Karpas-422 (cell line): ENCODE data around the gene HTN1. TPM values are rescaled to one million over a fixed set of nuclear protein-coding genes. Genes with fewer than 3 reads are reported as not detected.
"Not testable (repeated sequence)": the region's sequence is repeated elsewhere in the genome, so short reads cannot be mapped to it uniquely, and the experiment has no call there.

Source experiments
- DNase-seq: peaks from one replicate; pipeline ENCODE4 v3.0.0-alpha.2; 2015
- H2AFZ ChIP-seq: fragments of 200-600 bp; sonication (generic); 2 replicates; pipeline ENCODE4 v1.6.1; 2014; ENCODE audit warnings: antibody characterized with exemption, low read length, mixed read lengths
- H3K27ac ChIP-seq: fragments of 200-600 bp; sonication (generic); 2 replicates; pipeline ENCODE4 v1.5.1; 2014; ENCODE audit warnings: mild to moderate bottlenecking, low read length, moderate library complexity
- H3K27me3 ChIP-seq: fragments of 200-600 bp; sonication (generic); 2 replicates; pipeline ENCODE4 v1.6.1; 2014; ENCODE audit warnings: low read length, mixed read lengths
- H3K36me3 ChIP-seq: fragments of 200-600 bp; sonication (generic); 2 replicates; pipeline ENCODE4 v1.6.1; 2014; ENCODE audit warnings: low read length, mixed read lengths; ENCODE audit not compliant: insufficient read depth
- H3K4me1 ChIP-seq: fragments of 200-600 bp; sonication (generic); 2 replicates; pipeline ENCODE4 v1.6.1; 2014; ENCODE audit warnings: mild to moderate bottlenecking, low read length, mixed read lengths
- H3K4me2 ChIP-seq: fragments of 200-600 bp; sonication (generic); 2 replicates; pipeline ENCODE4 v1.6.1; 2014; ENCODE audit warnings: low read length, low read depth, mild to moderate bottlenecking; ENCODE audit not compliant: poor library complexity, severe bottlenecking
- H3K4me3 ChIP-seq: fragments of 200-600 bp; sonication (generic); 2 replicates; pipeline ENCODE4 v1.5.1; 2014; ENCODE audit warnings: mild to moderate bottlenecking, antibody characterized with exemption, low read length, mixed read lengths
- H3K79me2 ChIP-seq: fragments of 200-600 bp; sonication (generic); 2 replicates; pipeline ENCODE4 v1.6.1; 2014; ENCODE audit warnings: mild to moderate bottlenecking, low read length, mixed read lengths
- H3K9ac ChIP-seq: fragments of 200-600 bp; sonication (generic); 2 replicates; pipeline ENCODE4 v1.6.0; 2014; ENCODE audit warnings: low read length
- H3K9me2 ChIP-seq: fragments of 200-600 bp; sonication (generic), shearing (Covaris generic); replicated peaks from 2 replicates; pipeline ENCODE4 v1.6.0; 2014; ENCODE audit warnings: mild to moderate bottlenecking, low read length, moderate library complexity; ENCODE audit not compliant: insufficient read depth
- H3K9me3 ChIP-seq: fragments of 300-700, 200-600 bp; sonication (generic); 2 replicates; pipeline ENCODE4 v1.6.1; 2014; ENCODE audit warnings: low read length, mixed read lengths
- H4K20me1 ChIP-seq: fragments of 200-600 bp; sonication (generic); 2 replicates; pipeline ENCODE4 v1.6.1; 2014; ENCODE audit warnings: mild to moderate bottlenecking, antibody characterized with exemption, low read length, low read depth; ENCODE audit not compliant: insufficient read depth
- total RNA-seq: library from RNA; depleted of rRNA; stranded (reverse); fragments of >200 nt; shearing (Covaris generic); gene quantifications from 2 replicates; pipeline ENCODE4 v1.2.3, GENCODE V29; 2014; ENCODE audit warnings: low replicate concordance

Gene HTN1
- total RNA-seq, 1 experiment from 2014 or later = not detected

DNA sequence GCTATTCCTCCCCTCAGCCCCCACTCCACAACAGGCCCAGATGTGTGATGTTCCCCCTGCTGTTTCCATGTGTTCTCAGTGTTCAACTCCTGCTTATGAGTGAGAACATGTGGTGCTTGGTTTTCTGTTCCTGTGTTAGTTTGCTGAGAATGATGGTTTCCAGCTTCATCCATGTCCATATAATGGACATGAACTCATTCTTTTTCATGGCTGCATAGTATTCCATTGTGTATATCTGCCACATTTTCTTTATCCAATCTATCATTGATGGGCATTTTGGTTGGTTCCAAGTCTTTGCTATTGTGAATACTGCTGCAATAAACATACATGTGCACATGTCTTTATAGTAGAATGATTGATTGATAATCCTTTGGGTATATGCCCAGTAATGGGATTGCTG, 10.3 kb upstream of the HTN1 start:
- H3K79me2 ChIP-seq, H3K27ac ChIP-seq, H3K9ac ChIP-seq, H4K20me1 ChIP-seq, H3K4me3 ChIP-seq, H3K4me1 ChIP-seq, H3K9me2 ChIP-seq, DNase-seq, H3K9me3 ChIP-seq, H3K27me3 ChIP-seq, H2AFZ ChIP-seq, H3K36me3 ChIP-seq, H3K4me2 ChIP-seq: not testable (repeated sequence)

DNA sequence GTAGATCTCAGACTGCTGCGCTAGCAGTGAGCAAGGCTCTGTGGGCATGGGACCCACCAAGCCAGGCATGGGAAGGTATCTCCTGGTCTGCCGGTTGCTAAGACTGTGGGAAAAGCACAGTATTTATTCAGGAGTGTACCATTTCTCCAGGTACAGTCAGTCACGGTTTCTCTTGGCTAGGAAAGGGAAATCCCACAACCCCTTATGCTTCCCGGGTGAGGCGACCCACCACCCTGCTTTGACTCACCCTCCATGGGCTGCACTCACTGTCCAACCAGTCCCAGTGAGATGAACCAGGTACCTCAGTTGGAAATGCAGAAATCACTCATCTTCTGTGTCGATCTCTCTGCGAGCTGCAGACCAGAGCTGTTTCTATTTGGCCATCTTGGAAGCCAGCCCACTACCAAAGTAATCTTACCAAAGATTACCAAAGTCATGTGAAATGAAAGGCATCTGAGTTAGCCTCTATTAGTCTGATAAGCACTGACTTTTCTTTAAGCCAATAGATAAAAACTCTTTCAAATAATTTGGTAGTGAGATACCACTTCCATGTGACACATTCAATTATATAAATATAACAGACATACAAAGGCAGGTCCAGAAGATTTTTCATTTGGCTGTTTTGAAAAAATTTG, 8.5 kb upstream of the HTN1 start:
- Histone ChIP-seq H3K79me2 (no peaks in the 10 kb centered on the region), H4K20me1 (no peaks in the 10 kb centered on the region), H3K9ac (no peak overlapping the region), H3K4me2 (no peak overlapping the region), H3K9me2 (no peaks in the 10 kb centered on the region), H3K36me3 (no peaks in the 10 kb centered on the region), H3K27ac (no peak overlapping the region), H3K4me3 (no peak overlapping the region), H3K4me1 (no peaks in the 10 kb centered on the region), H3K9me3 (no peaks in the 10 kb centered on the region), H3K27me3 (no peaks in the 10 kb centered on the region), H2AFZ (no peak overlapping the region)
- no peak for DNase-seq

DNA sequence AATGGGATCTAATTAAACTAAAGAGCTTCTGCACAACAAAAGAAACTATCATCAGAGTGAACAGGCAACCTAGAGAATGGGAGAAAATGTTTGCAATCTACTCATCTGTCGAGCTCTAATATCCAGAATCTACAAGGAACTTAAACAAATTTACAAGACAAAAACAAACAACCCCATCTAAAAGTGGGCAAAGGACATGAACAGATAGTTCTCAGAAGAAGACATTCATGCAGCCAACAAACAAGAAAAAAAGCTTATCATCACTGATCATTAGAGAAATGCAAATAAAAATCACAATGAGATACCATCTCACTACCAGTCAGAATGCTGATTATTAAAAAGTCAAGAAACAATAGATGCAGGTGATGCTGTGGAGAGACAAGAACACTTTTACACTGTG, 6.3 kb downstream of the HTN1 start:
- H3K4me1 ChIP-seq, DNase-seq: not testable (repeated sequence)

DNA sequence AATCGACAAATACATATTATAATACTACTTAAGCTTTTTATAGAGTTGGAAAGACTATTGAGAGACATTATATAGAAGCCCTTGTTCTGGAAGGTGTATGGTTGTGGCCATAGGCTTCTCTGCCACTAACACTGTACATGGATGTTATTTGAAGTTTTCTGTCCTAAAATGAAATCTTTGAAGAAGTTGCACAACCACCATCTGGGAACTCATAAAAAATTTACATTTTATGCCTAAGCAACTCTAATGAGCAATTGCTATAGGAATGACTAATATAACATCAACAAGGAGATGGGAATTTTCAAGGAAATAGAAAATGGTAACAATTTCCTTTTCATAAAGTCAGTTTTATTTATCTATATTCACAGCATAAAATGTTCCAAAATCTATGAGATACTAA, 7.4 kb downstream of the HTN1 start:
- no peaks in the 10 kb centered on the region for H3K36me3 ChIP-seq
- DNase-seq = no peak
- no peaks in the 10 kb centered on the region for H3K9me2 ChIP-seq
- H3K4me1 ChIP-seq = no peaks in the 10 kb centered on the region
- no peaks in the 10 kb centered on the region for H3K9me3 ChIP-seq
- no peak overlapping the region for H3K4me3 ChIP-seq
- no peak overlapping the region for H3K27ac ChIP-seq
- no peak overlapping the region for H3K9ac ChIP-seq
- H3K4me2 ChIP-seq = no peak overlapping the region
- no peaks in the 10 kb centered on the region for H3K27me3 ChIP-seq
- H4K20me1 ChIP-seq = no peaks in the 10 kb centered on the region
- no peak overlapping the region for H2AFZ ChIP-seq
- H3K79me2 ChIP-seq = no peaks in the 10 kb centered on the region

More for the DNA sequence above, 6.3 kb downstream of the HTN1 start:
- H2AFZ ChIP-seq, H3K36me3 ChIP-seq, H3K4me2 ChIP-seq, H3K9me2 ChIP-seq, H3K27ac ChIP-seq, H4K20me1 ChIP-seq, H3K27me3 ChIP-seq, H3K9me3 ChIP-seq, H3K9ac ChIP-seq, H3K79me2 ChIP-seq, H3K4me3 ChIP-seq: not testable (repeated sequence)

DNA sequence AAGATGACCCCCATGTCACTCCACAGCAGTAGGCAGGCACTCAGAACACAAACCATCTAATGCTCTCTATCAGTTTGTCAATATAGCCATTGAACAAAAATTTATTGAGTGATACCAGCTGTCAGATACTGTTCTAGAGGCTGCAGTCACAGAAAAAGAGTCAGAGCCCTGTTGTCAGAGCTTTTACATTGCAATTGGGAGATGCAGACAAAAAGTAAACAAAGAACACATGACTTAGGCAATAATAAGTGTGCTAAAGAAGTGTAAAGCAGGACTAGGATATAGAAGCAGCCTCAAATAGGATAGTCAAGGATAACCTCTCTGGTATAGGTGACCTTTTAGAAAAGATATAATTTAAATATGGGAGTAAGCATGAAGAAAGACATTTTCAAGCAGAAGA, 8.9 kb downstream of the HTN1 start:
- H3K27ac ChIP-seq = no peak overlapping the region
- H3K9me2 ChIP-seq = no peaks in the 10 kb centered on the region
- DNase-seq = no peak
- no peaks in the 10 kb centered on the region for H3K4me1 ChIP-seq
- no peak overlapping the region for H2AFZ ChIP-seq
- H3K27me3 ChIP-seq = no peaks in the 10 kb centered on the region
- H3K9me3 ChIP-seq = no peaks in the 10 kb centered on the region
- H3K9ac ChIP-seq = no peak overlapping the region
- no peaks in the 10 kb centered on the region for H3K36me3 ChIP-seq
- no peaks in the 10 kb centered on the region for H3K79me2 ChIP-seq
- H3K4me2 ChIP-seq = no peak overlapping the region
- H4K20me1 ChIP-seq = no peaks in the 10 kb centered on the region
- no peak overlapping the region for H3K4me3 ChIP-seq

DNA sequence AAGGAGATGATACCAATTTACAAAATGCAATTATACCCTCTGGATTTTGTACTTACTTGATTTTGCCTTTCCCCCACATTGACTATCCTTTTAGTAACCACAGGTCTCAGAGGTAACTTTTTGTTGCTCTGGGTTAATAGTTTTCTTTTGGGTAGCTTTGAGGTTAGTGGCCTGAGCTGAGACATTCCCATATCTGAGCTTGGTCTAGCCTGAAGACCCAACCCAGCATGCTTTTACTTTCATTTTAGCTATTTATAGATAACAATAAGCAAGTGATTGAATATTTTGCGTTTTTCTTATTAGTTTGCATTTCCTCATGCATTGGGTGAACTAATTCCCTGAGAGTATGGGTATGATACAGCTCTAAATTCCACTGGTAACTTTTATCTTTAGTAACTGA, 11.8 kb downstream of the HTN1 start:
- Histone ChIP-seq H3K36me3 (no peaks in the 10 kb centered on the region), H3K9me2 (no peaks in the 10 kb centered on the region), H3K9me3 (no peaks in the 10 kb centered on the region), H3K79me2 (no peaks in the 10 kb centered on the region), H2AFZ (no peak overlapping the region), H3K4me3 (no peak overlapping the region), H3K4me1 (no peaks in the 10 kb centered on the region), H4K20me1 (no peaks in the 10 kb centered on the region), H3K27ac (no peak overlapping the region), H3K27me3 (no peaks in the 10 kb centered on the region), H3K4me2 (no peak overlapping the region), H3K9ac (no peak overlapping the region)
- no peak for DNase-seq

DNA sequence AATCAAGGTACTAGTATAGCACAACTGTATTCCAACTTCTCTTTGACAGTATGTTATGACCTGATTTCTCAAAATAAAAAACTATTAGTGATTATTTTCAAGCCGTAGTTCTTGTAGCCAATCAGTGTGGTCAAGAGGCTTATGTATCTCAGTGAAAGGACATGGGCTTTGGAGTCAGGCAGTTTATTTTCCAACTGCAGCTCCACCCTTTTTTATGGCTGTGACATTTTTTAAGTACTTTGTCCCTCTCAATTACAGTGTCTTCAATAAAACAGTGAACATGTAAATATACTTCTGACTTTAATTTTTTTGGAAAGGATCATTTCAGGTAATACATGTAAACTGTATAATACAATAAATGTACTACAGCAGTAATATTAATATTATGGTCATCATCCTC, 30.0 kb downstream of the HTN1 start:
- no peaks in the 10 kb centered on the region for H3K27me3 ChIP-seq
- no peak overlapping the region for H3K27ac ChIP-seq
- no peaks in the 10 kb centered on the region for H3K79me2 ChIP-seq
- H3K4me2 ChIP-seq = no peak overlapping the region
- no peaks in the 10 kb centered on the region for H3K9me2 ChIP-seq
- no peaks in the 10 kb centered on the region for H3K9me3 ChIP-seq
- no peak overlapping the region for H3K4me3 ChIP-seq
- DNase-seq = no peak
- H3K4me1 ChIP-seq = no peaks in the 10 kb centered on the region
- H4K20me1 ChIP-seq = no peaks in the 10 kb centered on the region
- H3K36me3 ChIP-seq = no peaks in the 10 kb centered on the region
- no peak overlapping the region for H3K9ac ChIP-seq
- H2AFZ ChIP-seq = no peak overlapping the region

DNA sequence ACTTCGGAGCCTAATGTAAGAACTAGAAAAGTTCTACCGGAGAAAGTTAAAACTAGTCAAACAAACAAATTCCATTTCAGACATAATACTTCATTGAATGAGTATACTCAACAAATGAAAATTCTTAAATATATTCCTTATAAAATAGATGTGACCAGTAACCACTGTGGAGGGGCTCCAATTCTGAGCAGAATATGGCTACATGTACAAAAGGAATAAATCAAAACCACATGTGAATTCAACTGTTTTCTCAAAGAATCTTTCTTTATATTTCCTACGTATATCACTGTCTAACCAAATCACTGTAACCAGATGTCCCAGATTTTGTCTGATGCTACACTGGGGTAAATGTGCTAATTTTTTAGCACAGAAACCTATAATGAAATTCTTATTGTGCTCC, 49.0 kb downstream of the HTN1 start:
- no peaks in the 10 kb centered on the region for H3K4me1 ChIP-seq
- H4K20me1 ChIP-seq = no peaks in the 10 kb centered on the region
- no peak for DNase-seq
- H3K4me2 ChIP-seq = no peak overlapping the region
- H3K9me3 ChIP-seq = no peaks in the 10 kb centered on the region
- no peaks in the 10 kb centered on the region for H3K36me3 ChIP-seq
- no peak overlapping the region for H3K27ac ChIP-seq
- H3K9ac ChIP-seq = no peak overlapping the region
- H3K4me3 ChIP-seq = no peak overlapping the region
- H3K79me2 ChIP-seq = no peaks in the 10 kb centered on the region
- no peaks in the 10 kb centered on the region for H3K27me3 ChIP-seq
- H3K9me2 ChIP-seq = no peaks in the 10 kb centered on the region
- H2AFZ ChIP-seq = no peak overlapping the region
